GM21528 (cell line): Measurements from ENCODE around the gene HPCAL4.

Source experiments
- ATAC-seq: cut with Tn5 transposase; IDR thresholded peaks from one replicate; pipeline ENCODE4 v1.9.1; 2021; ENCODE audit warnings: mild to moderate bottlenecking, moderate library complexity; ENCODE audit not compliant: unreplicated experiment, low FRiP score

Gene HPCAL4

GRCh38 chr1:39679821-39680220 lies 11.4 kb downstream of the HPCAL4 start:
- ATAC-seq = no peak

GRCh38 chr1:39678889-39679288 lies 12.3 kb downstream of the HPCAL4 start:
- no peak for ATAC-seq

GRCh38 chr1:39677645-39678044 lies 13.6 kb downstream of the HPCAL4 start:
- ATAC-seq = no peak

- no peak for ATAC-seq
Measured at GRCh38 chr1:39676948-39677548, 14.2 kb downstream of the HPCAL4 start.

GRCh38 chr1:39675220-39675619 lies 16.0 kb downstream of the HPCAL4 start:
- ATAC-seq = no peak

- no peak for ATAC-seq
Measured at GRCh38 chr1:39673215-39673614, 18.0 kb downstream of the HPCAL4 start.

GRCh38 chr1:39672551-39672947 lies 18.7 kb downstream of the HPCAL4 start:
- ATAC-seq = no peak

- ATAC-seq = no peak
Measured at GRCh38 chr1:39671793-39672550, 19.3 kb downstream of the HPCAL4 start, which contains the start of gene NT5C1A. NT5C1A (minus strand) TSS chr1:39672107; CDS start chr1:39672038, 69 bp downstream.

- no peak for ATAC-seq
Measured at GRCh38 chr1:39671433-39671792, 19.8 kb downstream of the HPCAL4 start.

- ATAC-seq = no peak
Measured at GRCh38 chr1:39670689-39671088, 20.5 kb downstream of the HPCAL4 start.

GRCh38 chr1:39668894-39669293 lies 22.3 kb downstream of the HPCAL4 start:
- ATAC-seq = no peak

- ATAC-seq = no peak
Measured at GRCh38 chr1:39668111-39668510, 23.1 kb downstream of the HPCAL4 start.

GRCh38 chr1:39666772-39667171 lies 24.5 kb downstream of the HPCAL4 start:
- ATAC-seq = peak; percentile 87

GRCh38 chr1:39663559-39663958 lies 27.7 kb downstream of the HPCAL4 start:
- ATAC-seq = no peak

- ATAC-seq = no peak
Measured at GRCh38 chr1:39662861-39663260, 28.4 kb downstream of the HPCAL4 start.

GRCh38 chr1:39659538-39659937 lies 31.7 kb downstream of the HPCAL4 start:
- no peak for ATAC-seq

GRCh38 chr1:39659110-39659509 lies 32.1 kb downstream of the HPCAL4 start:
- no peak for ATAC-seq

- ATAC-seq = no peak
Measured at GRCh38 chr1:39657923-39658485, 33.2 kb downstream of the HPCAL4 start.

- no peak for ATAC-seq
Measured at GRCh38 chr1:39657402-39657801, 33.8 kb downstream of the HPCAL4 start.

GRCh38 chr1:39656391-39656790 lies 34.8 kb downstream of the HPCAL4 start:
- no peak for ATAC-seq

GRCh38 chr1:39655578-39656268 lies 35.5 kb downstream of the HPCAL4 start:
- no peak for ATAC-seq
